ENCODE measurements around the gene FUZ. TPM values are rescaled to one million over a fixed set of nuclear protein-coding genes. Genes with fewer than 3 reads are reported as not detected.

FUZ gene
- total RNA-seq, 1 experiment from 2014 or later, result 1.1 TPM

DNA sequence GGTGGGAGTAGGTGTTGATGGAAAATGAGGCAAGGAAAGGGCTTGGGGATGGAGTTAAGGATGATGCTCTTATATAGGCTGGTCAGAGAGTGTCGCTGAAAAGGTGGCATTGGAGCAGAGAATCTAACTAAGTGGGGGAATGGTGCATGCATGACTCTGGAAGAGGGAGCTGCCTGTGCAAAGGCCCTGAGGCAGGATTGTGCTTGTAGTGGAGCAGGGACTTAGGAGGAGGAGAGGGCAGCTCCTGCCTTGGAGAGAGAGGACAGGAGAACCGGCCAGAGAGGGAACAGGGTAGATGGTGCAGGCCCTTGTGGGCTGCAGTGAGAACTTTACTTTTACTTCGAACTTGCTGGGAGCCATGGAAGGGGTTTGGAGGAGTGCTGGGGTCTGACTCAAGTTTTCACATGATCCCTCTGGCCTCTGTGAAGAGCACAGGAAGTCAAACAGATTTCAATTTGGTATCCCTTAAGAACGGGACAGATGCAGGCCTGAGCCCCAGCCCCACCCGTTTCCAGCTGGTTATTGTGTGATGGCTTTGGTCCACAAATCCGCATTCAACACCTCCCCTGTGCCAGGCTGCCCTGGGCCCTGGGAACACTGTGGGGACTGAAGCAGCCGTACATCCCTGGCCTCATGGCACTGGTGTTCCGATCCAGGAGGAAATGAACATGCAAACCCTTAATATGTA is 39.3 kb downstream of the FUZ start:
- Histone ChIP-seq H3K4me2 (ENCODE audit: low read length) (no peak overlapping the region), H4K20me1 (ENCODE audit: insufficient read depth) (no peaks in the 10 kb centered on the region), H2AFZ (ENCODE audit: low read depth, low read length, poor library complexity, severe bottlenecking) (no peak overlapping the region), H3K27me3 (ENCODE audit: insufficient read depth, low read length) (no peaks in the 10 kb centered on the region), H3K79me2 (ENCODE audit: insufficient read depth, low read length) (peaks cover 20% of the 10 kb centered on the region), H3K9me3 (ENCODE audit: control insufficient read depth in 1 of 2, insufficient read depth in 1 of 2, low read depth in 1 of 2, low read length in 2 of 2) (no peaks in the 10 kb centered on the region), H3K4me3 (replicated peaks in 1 of 2; ENCODE audit: low read depth in 1 of 2, low read length in 2 of 2) (no peak overlapping the region), H3K9ac (ENCODE audit: low read length) (no peak overlapping the region), H3K27ac (ENCODE audit: low read depth, low read length) (no peak overlapping the region), H3K9me2 (ENCODE audit: insufficient read depth) (no peaks in the 10 kb centered on the region), H3K4me1 (ENCODE audit: control insufficient read depth in 1 of 2, insufficient read depth in 2 of 2, low read length in 2 of 2) (no peaks in the 10 kb centered on the region), H3K36me3 (ENCODE audit: control insufficient read depth in 1 of 2, insufficient read depth in 2 of 2, low read length in 2 of 2) (no peaks in the 10 kb centered on the region; a peak in 1 of 4 replicates)
- no peak for ATAC-seq
- intact Hi-C loops (cut with micrococcal nuclease), result no loop called here
- DNase-seq (ENCODE audit: low read depth, low spot score), result no peak
- TF ChIP-seq POLR2A (IDR thresholded peaks at IDR 0.05; ENCODE audit: borderline replicate concordance, extremely low read depth, insufficient read depth, insufficient read length), result no peak
- TF ChIP-seq, protein P1, sequence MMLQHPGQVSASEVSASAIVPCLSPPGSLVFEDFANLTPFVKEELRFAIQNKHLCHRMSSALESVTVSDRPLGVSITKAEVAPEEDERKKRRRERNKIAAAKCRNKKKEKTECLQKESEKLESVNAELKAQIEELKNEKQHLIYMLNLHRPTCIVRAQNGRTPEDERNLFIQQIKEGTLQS (IDR thresholded peaks at IDR 0.05), result no peak
- no peak for TF ChIP-seq POLR2AphosphoS5 (IDR thresholded peaks at IDR 0.05; ENCODE audit: low read depth, low read length)
- TF ChIP-seq, protein P2, sequence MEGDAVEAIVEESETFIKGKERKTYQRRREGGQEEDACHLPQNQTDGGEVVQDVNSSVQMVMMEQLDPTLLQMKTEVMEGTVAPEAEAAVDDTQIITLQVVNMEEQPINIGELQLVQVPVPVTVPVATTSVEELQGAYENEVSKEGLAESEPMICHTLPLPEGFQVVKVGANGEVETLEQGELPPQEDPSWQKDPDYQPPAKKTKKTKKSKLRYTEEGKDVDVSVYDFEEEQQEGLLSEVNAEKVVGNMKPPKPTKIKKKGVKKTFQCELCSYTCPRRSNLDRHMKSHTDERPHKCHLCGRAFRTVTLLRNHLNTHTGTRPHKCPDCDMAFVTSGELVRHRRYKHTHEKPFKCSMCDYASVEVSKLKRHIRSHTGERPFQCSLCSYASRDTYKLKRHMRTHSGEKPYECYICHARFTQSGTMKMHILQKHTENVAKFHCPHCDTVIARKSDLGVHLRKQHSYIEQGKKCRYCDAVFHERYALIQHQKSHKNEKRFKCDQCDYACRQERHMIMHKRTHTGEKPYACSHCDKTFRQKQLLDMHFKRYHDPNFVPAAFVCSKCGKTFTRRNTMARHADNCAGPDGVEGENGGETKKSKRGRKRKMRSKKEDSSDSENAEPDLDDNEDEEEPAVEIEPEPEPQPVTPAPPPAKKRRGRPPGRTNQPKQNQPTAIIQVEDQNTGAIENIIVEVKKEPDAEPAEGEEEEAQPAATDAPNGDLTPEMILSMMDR (IDR thresholded peaks at IDR 0.05 in 2 of 3, conservative IDR thresholded peaks at IDR 0.05 in 1 of 3; ENCODE audit: borderline replicate concordance in 1 of 3, insufficient read depth in 1 of 3, low read depth in 2 of 3, low read length in 2 of 3), result no peak
- no peak for TF ChIP-seq ZFX (IDR thresholded peaks at IDR 0.05)
- no peak for TF ChIP-seq ELF1 (IDR thresholded peaks at IDR 0.05; ENCODE audit: borderline replicate concordance, low read depth)
- no peak for TF ChIP-seq ZNF274 (IDR thresholded peaks at IDR 0.05; ENCODE audit: low read depth, low read length)
- TF ChIP-seq CBX3 (IDR thresholded peaks at IDR 0.05; ENCODE audit: low read depth), result no peak
- TF ChIP-seq, protein P3, sequence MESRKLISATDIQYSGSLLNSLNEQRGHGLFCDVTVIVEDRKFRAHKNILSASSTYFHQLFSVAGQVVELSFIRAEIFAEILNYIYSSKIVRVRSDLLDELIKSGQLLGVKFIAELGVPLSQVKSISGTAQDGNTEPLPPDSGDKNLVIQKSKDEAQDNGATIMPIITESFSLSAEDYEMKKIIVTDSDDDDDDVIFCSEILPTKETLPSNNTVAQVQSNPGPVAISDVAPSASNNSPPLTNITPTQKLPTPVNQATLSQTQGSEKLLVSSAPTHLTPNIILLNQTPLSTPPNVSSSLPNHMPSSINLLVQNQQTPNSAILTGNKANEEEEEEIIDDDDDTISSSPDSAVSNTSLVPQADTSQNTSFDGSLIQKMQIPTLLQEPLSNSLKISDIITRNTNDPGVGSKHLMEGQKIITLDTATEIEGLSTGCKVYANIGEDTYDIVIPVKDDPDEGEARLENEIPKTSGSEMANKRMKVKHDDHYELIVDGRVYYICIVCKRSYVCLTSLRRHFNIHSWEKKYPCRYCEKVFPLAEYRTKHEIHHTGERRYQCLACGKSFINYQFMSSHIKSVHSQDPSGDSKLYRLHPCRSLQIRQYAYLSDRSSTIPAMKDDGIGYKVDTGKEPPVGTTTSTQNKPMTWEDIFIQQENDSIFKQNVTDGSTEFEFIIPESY (IDR thresholded peaks at IDR 0.05; ENCODE audit: extremely low read depth, insufficient replicate concordance, low read length), result no peak
- no peak for TF ChIP-seq TCF7L2 (IDR thresholded peaks at IDR 0.05; ENCODE audit: borderline replicate concordance, extremely low read depth, insufficient read depth, insufficient read length)
- no peak for TF ChIP-seq RAD21 (IDR thresholded peaks at IDR 0.05; ENCODE audit: low read depth)
- TF ChIP-seq SRF (IDR thresholded peaks at IDR 0.05; ENCODE audit: low read depth), result no peak
- TF ChIP-seq EGR1 (IDR thresholded peaks at IDR 0.05; ENCODE audit: low read depth), result no peak
- TF ChIP-seq SIN3A (IDR thresholded peaks at IDR 0.05; ENCODE audit: low read depth), result no peak
- ChIA-PET CTCF (no interaction called here), RAD21 (ENCODE audit: low non-redundant PET in 1 of 2, low total read pairs in 2 of 2, uncharacterized antibody in 2 of 2, unreplicated experiment in 2 of 2) (no interaction called here), POLR2A (no interaction called here)
- no TSS peak for BruUV-seq (replicated peaks)

All from HCT116 (cell line).